ENCODE measurements around the gene MRPL19.
A peak's percentile ranks its signal among the peaks of the same experiment; 100 is the strongest.

MRPL19 gene

DNA sequence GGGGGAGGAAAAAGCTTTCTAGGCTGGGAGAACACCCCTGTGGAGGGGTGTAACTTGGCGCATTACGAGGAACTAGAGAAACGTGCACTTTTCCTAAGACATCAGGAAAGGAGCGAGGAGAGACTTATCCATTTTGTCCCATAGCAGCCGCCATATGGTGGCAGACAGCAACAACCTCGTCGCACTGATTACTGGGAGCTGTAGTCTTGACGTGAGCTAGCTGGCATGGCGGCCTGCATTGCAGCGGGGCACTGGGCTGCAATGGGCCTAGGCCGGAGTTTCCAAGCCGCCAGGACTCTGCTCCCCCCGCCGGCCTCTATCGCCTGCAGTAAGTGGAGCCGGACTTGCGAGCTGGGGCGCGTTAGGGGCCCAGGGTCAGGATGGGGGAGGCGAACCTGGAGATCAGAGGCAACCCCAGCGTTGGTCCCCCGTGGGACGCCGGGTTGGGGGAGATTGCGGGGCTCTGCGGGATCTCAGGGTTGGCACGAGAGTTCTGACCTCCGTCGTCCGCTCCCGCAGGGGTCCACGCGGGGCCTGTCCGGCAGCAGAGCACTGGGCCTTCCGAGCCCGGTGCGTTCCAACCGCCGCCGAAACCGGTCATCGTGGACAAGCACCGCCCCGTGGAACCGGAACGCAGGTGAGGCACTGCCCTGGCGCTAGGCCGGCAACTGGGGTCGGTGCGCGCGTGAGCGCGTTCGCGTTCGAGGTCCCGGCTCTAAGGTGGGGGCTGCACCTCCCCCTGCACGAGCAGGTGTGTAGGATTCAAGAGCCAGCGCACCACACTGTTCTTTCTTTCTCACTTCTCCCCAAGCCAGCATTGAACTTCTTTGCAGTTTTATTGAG is at the start of gene MRPL19:
Gene MRPL19 (plus strand): TSS at position 201 of the 843 bp plus-strand sequence. CDS start 25 bp downstream, at position 226.
- DNase-seq = peak; percentile 91

DNA sequence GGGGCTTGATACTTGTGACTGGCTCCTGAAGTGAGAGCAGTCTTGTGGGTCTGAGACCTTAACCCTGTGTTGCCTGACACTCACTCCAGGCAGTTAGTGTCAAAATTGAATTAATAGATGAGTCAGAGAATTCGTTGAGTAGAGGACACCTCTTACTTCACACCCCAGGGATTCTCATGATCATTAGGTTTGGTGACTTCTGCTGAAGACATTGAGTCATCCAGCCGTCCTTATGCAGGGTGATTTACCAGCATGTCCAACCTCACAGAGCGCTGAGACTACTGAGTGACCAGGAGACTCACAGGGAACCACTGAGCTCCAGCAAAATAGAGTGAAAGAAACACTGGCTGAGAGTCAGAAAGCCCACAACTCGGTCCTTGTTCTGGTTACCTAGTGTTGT is 49.8 kb upstream of the MRPL19 start:
- peak; percentile 57 for DNase-seq

- DNase-seq = no peak
Measured at GRCh38 chr2:75597949-75598348, 48.6 kb upstream of the MRPL19 start.

GRCh38 chr2:75598589-75599155 is 47.9 kb upstream of the MRPL19 start:
- no peak for DNase-seq

- DNase-seq = no peak
Measured at GRCh38 chr2:75600461-75601011, 46.0 kb upstream of the MRPL19 start.

GRCh38 chr2:75602724-75603342 is 43.8 kb upstream of the MRPL19 start:
- peak; percentile 91 for DNase-seq

GRCh38 chr2:75603477-75603876 is 43.1 kb upstream of the MRPL19 start:
- DNase-seq = no peak

DNA sequence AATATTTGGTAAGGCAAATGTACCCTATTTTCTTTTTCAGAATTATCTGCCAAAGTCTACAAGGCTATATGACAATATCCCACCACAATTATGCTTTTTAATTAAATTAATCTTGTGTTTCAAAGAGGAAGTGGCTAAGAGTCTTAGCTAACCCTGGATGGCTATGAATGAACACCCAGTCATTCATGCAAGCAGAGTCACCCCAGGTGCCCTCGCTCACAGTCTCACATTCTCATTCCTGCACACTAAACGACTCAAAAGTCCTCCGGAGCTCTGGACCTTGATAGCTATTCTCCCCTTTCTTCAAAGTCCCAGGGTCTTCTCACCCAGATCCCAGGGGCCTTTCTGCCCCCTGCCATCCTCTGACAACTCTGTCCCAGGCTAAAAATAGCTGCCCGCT is 42.1 kb upstream of the MRPL19 start:
- no peak for DNase-seq

- peak; percentile 99 for DNase-seq
Measured at GRCh38 chr2:75605770-75606529, 40.6 kb upstream of the MRPL19 start.

DNA sequence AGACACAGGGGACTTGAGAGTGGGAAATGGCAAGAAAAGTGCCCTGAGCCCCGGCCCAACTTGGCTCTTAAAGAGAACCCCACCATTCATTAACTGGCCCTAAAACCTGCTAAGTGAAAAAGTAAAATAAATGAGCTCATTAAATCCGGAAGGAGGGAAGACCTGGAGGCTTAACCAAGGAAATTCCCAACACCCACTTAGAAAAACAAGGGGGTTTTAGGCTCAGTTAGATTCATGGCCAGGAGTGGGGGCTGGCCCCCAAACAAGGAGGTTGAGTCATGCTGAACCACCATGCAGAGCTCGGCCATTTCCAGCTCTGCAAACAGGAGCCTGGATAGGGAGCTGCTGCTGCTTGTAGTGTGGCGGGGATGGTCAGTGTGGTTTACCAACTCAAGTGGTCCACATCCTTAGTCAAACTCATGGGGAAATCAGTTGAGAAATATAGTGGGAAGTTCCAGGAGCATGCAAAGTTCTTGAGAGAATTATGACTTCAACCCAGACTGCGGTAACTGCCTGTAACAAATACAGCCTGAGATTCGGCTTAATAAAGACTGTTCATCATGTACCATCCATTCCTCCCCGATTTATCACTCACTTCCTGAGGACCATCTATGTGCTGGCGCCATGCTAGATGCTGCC is 39.7 kb upstream of the MRPL19 start:
- DNase-seq = peak; percentile 80

DNA sequence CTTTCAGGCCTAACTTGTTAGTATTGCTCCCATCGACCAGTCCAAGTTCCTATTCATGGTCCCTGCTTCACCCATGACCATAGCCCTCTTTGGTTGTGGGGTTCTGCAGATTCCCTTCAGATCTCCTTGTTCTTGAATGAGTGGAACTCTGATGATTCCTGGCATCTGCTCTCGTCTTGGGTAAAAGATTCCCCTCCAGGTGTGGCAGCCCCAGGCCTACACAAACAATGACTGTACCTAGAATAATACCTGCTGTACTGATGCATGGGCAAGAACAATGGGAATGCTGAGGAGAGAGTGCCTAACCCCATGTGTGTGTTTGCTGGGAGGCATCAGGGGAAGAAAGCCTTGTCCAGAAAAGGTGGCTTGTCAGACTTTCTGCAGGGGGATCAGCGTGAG is 39.2 kb upstream of the MRPL19 start:
- no peak for DNase-seq

GRCh38 chr2:75607988-75608683 is 38.4 kb upstream of the MRPL19 start:
- no peak for DNase-seq

- peak; percentile 51 for DNase-seq
Measured at GRCh38 chr2:75608684-75609333, 37.8 kb upstream of the MRPL19 start.

GRCh38 chr2:75609334-75609689 is 37.3 kb upstream of the MRPL19 start:
- DNase-seq = no peak

GRCh38 chr2:75609937-75610508 is 36.6 kb upstream of the MRPL19 start:
- no peak for DNase-seq

DNA sequence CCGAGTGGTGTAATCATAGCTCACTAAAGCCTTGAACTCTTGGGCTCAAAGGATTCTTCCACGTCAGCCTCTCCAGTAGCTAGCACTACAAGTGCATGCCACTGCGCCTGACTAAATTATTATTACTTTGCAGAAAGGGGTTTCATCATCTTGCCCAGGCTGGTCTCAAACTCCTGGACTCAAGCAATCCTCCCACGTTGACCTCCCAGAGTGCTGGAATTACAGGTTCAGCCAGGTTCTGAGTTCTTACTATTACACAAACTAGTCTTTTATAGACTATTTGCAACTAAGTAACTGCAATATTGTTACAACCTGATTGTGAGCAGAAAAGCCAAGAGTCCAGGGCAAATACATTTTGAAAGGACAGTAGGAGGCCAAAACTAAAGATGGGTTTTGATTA is 35.9 kb upstream of the MRPL19 start:
- DNase-seq = no peak

GRCh38 chr2:75612108-75612861 is 34.3 kb upstream of the MRPL19 start:
- no peak for DNase-seq

DNA sequence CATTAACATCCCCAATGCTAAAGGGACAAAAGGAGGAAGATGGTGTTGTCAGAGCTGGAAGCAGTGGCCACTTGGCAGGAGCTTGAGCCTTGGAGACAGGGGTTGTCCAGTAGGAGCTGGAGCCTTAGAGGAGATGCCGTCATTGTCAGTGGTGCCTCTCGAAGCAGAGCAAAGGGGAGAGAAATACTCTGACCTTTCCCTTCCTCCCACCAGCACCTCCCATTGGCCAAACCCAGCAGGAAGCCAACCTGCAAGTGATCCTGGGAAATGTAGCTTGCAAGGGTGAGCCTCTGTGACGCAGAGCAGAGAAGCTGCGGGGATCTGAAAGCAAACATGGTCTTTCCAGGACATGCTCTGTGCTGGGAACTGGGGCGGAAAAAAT is 33.7 kb upstream of the MRPL19 start:
- no peak for DNase-seq

DNA sequence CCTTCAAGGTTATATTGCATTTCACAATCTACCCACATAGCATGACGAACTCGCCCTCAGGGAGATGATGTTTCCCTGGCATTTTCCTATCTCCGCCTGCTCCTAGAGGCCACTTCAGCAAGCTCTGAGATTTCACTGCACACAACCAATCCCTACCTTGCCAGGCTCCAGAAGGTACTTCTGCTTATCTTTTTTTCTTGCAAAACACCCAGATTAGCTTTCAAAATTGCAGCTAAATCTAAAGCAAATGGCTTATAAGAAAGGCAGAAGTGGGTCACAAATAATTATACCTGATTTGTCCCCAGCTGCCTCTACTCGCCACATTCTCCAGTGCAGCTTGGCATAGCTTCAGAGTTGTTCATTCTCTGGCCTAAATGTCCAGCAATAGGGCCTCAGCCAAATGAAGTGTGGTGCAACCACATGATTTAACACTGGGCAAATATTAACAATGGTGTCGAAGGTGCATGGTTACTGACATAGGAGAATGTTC is 32.4 kb upstream of the MRPL19 start:
- DNase-seq = peak; percentile 56

- DNase-seq = no peak
Measured at GRCh38 chr2:75616406-75616805, 30.2 kb upstream of the MRPL19 start.
